Measurements from ENCODE around the gene SGK1. TPM values are rescaled to one million over a fixed set of nuclear protein-coding genes. Genes with fewer than 3 reads are reported as not detected.

The SGK1 gene
- total RNA-seq, 1 donor from 2014 or later = 25.8 TPM

GRCh38 chr6:134131530-134132139, 186.3 kb downstream of the SGK1 start:
- Histone ChIP-seq H3K27ac (replicated peaks) (no peak overlapping the region), H3K36me3 (no peaks in the 10 kb centered on the region), H3K4me1 (no peaks in the 10 kb centered on the region), H3K27me3 (ENCODE audit: low read depth) (no peaks in the 10 kb centered on the region), H3K4me3 (no peak overlapping the region), H3K9me3 (replicated peaks) (no peaks in the 10 kb centered on the region)
- intact Hi-C loops (cut with micrococcal nuclease) = no loop called here
- no peak for DNase-seq
- no peak for TF ChIP-seq CTCF (IDR thresholded peaks at IDR 0.05; ENCODE audit: borderline replicate concordance)

GRCh38 chr6:134128146-134128545, 189.8 kb downstream of the SGK1 start:
- no peaks in the 10 kb centered on the region for H3K27me3 ChIP-seq (ENCODE audit: low read depth)
- H3K9me3 ChIP-seq (replicated peaks) = no peaks in the 10 kb centered on the region
- H3K4me3 ChIP-seq = no peak overlapping the region
- intact Hi-C loops (cut with micrococcal nuclease) = no loop called here
- no peak for TF ChIP-seq CTCF (IDR thresholded peaks at IDR 0.05; ENCODE audit: borderline replicate concordance)
- no peak for DNase-seq
- H3K4me1 ChIP-seq = no peaks in the 10 kb centered on the region
- no peak overlapping the region for H3K27ac ChIP-seq (replicated peaks)
- H3K36me3 ChIP-seq = no peaks in the 10 kb centered on the region

GRCh38 chr6:134123666-134124208, 194.2 kb downstream of the SGK1 start:
- Histone ChIP-seq H3K4me3 (no peak overlapping the region), H3K4me1 (no peaks in the 10 kb centered on the region), H3K9me3 (replicated peaks) (no peaks in the 10 kb centered on the region), H3K27ac (replicated peaks) (no peak overlapping the region), H3K27me3 (ENCODE audit: low read depth) (no peaks in the 10 kb centered on the region), H3K36me3 (no peaks in the 10 kb centered on the region)
- intact Hi-C loops (cut with micrococcal nuclease) = no loop called here
- peak; percentile 83 for TF ChIP-seq CTCF (IDR thresholded peaks at IDR 0.05; ENCODE audit: borderline replicate concordance)
- DNase-seq = no peak

GRCh38 chr6:134122775-134123174, 195.1 kb downstream of the SGK1 start:
- no peak for TF ChIP-seq CTCF (IDR thresholded peaks at IDR 0.05; ENCODE audit: borderline replicate concordance)
- no peaks in the 10 kb centered on the region for H3K9me3 ChIP-seq (replicated peaks)
- no peak for DNase-seq
- H3K4me1 ChIP-seq = no peaks in the 10 kb centered on the region
- no peaks in the 10 kb centered on the region for H3K27me3 ChIP-seq (ENCODE audit: low read depth)
- H3K27ac ChIP-seq (replicated peaks) = no peak overlapping the region
- H3K36me3 ChIP-seq = no peaks in the 10 kb centered on the region
- intact Hi-C loops (cut with micrococcal nuclease) = no loop called here
- H3K4me3 ChIP-seq = no peak overlapping the region

- Histone ChIP-seq H3K9me3 (replicated peaks) (no peaks in the 10 kb centered on the region), H3K4me3 (no peak overlapping the region), H3K27me3 (ENCODE audit: low read depth) (peaks cover 13% of the 10 kb centered on the region), H3K36me3 (no peaks in the 10 kb centered on the region), H3K4me1 (no peaks in the 10 kb centered on the region), H3K27ac (replicated peaks) (no peak overlapping the region)
- DNase-seq = no peak
- intact Hi-C loops (cut with micrococcal nuclease) = no loop called here
- no peak for TF ChIP-seq CTCF (IDR thresholded peaks at IDR 0.05; ENCODE audit: borderline replicate concordance)
Observed at GRCh38 chr6:134119486-134119885, 198.4 kb downstream of the SGK1 start.

All from left ventricle myocardium inferior (tissue), 1 donor.